NOMO-1 treated with DMSO at 0.1 percent for 48 hours (cell line): Measurements from ENCODE around the gene SCN5A.

Experiments used
- DNase-seq: peaks from one replicate; lab custom pipeline; 2025; ENCODE audit not compliant: unreplicated experiment; lab: John Stamatoyannopoulos, UW

Gene SCN5A

GRCh38 chr3:38511546-38511945 lies 137.9 kb downstream of the SCN5A start:
- no peak for DNase-seq

GRCh38 chr3:38510631-38511030 lies 138.9 kb downstream of the SCN5A start:
- DNase-seq: no peak

GRCh38 chr3:38509732-38510131 lies 139.8 kb downstream of the SCN5A start:
- no peak for DNase-seq

GRCh38 chr3:38507120-38507519 lies 142.4 kb downstream of the SCN5A start:
- DNase-seq: no peak

GRCh38 chr3:38500688-38501417 lies 148.6 kb downstream of the SCN5A start:
- DNase-seq: no peak
